ENCODE measurements around the gene SCYGR1. TPM values are rescaled to one million over a fixed set of nuclear protein-coding genes. Genes with fewer than 3 reads are reported as not detected.

The SCYGR1 gene
- total RNA-seq, 1 experiment from 2014 or later: not detected

- Histone ChIP-seq H3K36me3 (ENCODE audit: low read depth) (no peaks in the 10 kb centered on the region), H3K9me3 (ENCODE audit: insufficient read depth, low read depth) (no peaks in the 10 kb centered on the region), H3K27ac (peak within 1 kb of the TSS; percentile 70), H3K9me2 (ENCODE audit: insufficient read depth) (no peaks in the 10 kb centered on the region), H3K4me3 (no peak within 1 kb of the TSS), H3K27me3 (ENCODE audit: insufficient read depth, low read depth) (no peaks in the 10 kb centered on the region), H2AFZ (peak within 1 kb of the TSS; percentile 19; the same call in 1 of the 2 replicates), H3K4me1 (replicated peaks; ENCODE audit: insufficient read depth) (peaks cover 17% of the 10 kb centered on the region; the same call in 1 of the 2 replicates), H3K79me2 (ENCODE audit: low read depth) (no peaks in the 10 kb centered on the region), H3K4me2 (0 out of 2 replicates have a peak within 1 kb of the TSS, but pooled peaks have one; percentile 14), H3F3A (ENCODE audit: insufficient read depth, low read depth) (peaks cover 13% of the 10 kb centered on the region; the same call in 1 of the 2 replicates), H4K20me1 (ENCODE audit: insufficient read depth) (no peaks in the 10 kb centered on the region)
- ChIA-PET POLR2A (ENCODE audit: unreplicated experiment) (no interaction called here), CTCF (no interaction called here)
- intact Hi-C loops (cut with micrococcal nuclease; ENCODE audit: unreplicated experiment): no loop called here
- TF ChIP-seq CTCF (conservative IDR thresholded peaks at IDR 0.05): no peak
- no peak for DNase-seq
- no TSS peak for BruUV-seq (replicated peaks)
These were observed 8.7 kb downstream of the SCYGR1 start, which contains the start of gene TM4SF20 for GRCh38 chr2:227379095-227379494. TSS of gene TM4SF20 (minus strand) at chr2:227379306. CDS start at chr2:227379268, 38 bp downstream.

GRCh38 chr2:227378371-227378782 is 9.4 kb downstream of the SCYGR1 start:
- ChIA-PET CTCF (interaction anchor here (1.0 kb wide), 1 partner anchor 50 kb away, joined by 13 read pairs; no protein-coding TSS in a partner anchor), POLR2A (ENCODE audit: unreplicated experiment) (no interaction called here)
- no peaks in the 10 kb centered on the region for H3K27me3 ChIP-seq (ENCODE audit: insufficient read depth, low read depth)
- H3K36me3 ChIP-seq (ENCODE audit: low read depth): no peaks in the 10 kb centered on the region
- TF ChIP-seq CTCF (conservative IDR thresholded peaks at IDR 0.05): no peak
- TF ChIP-seq EZH2 (IDR thresholded peaks at IDR 0.05; ENCODE audit: low read depth): no peak
- no peaks in the 10 kb centered on the region for H3K79me2 ChIP-seq (ENCODE audit: low read depth)
- no peaks in the 10 kb centered on the region for H4K20me1 ChIP-seq (ENCODE audit: insufficient read depth)
- peak in 1 of 2 experiments; percentile 47 for DNase-seq
- no TSS peak for BruUV-seq (replicated peaks)
- no peaks in the 10 kb centered on the region for H3K9me3 ChIP-seq (ENCODE audit: insufficient read depth, low read depth)
- H3K4me1 ChIP-seq (replicated peaks; ENCODE audit: insufficient read depth): peaks cover 17% of the 10 kb centered on the region; the same call in 1 of the 2 replicates
- H3F3A ChIP-seq (ENCODE audit: insufficient read depth, low read depth): peaks cover 13% of the 10 kb centered on the region; the same call in 1 of the 2 replicates
- H2AFZ ChIP-seq: peak overlapping the region; percentile 19; the same call in 1 of the 2 replicates
- H3K4me2 ChIP-seq: no peak overlapping the region
- no peak overlapping the region for H3K4me3 ChIP-seq
- intact Hi-C loops (cut with micrococcal nuclease; ENCODE audit: unreplicated experiment): no loop called here
- peak overlapping the region; percentile 70 for H3K27ac ChIP-seq
- no peaks in the 10 kb centered on the region for H3K9me2 ChIP-seq (ENCODE audit: insufficient read depth)

- Histone ChIP-seq H3K79me2 (ENCODE audit: low read depth) (no peaks in the 10 kb centered on the region), H2AFZ (peak overlapping the region; percentile 19), H3K36me3 (ENCODE audit: low read depth) (no peaks in the 10 kb centered on the region), H3K9me3 (ENCODE audit: insufficient read depth, low read depth) (no peaks in the 10 kb centered on the region), H3K9me2 (ENCODE audit: insufficient read depth) (no peaks in the 10 kb centered on the region), H4K20me1 (ENCODE audit: insufficient read depth) (no peaks in the 10 kb centered on the region), H3K27me3 (ENCODE audit: insufficient read depth, low read depth) (no peaks in the 10 kb centered on the region), H3F3A (ENCODE audit: insufficient read depth, low read depth) (peaks cover 13% of the 10 kb centered on the region; the same call in 1 of the 2 replicates), H3K27ac (peak overlapping the region; percentile 70), H3K4me1 (replicated peaks; ENCODE audit: insufficient read depth) (peaks cover 17% of the 10 kb centered on the region; the same call in 1 of the 2 replicates), H3K4me2 (0 out of 2 replicates have a peak overlapping the region, but pooled peaks have one; percentile 13), H3K4me3 (no peak overlapping the region)
- ChIA-PET CTCF (interaction anchor here (1.0 kb wide), 1 partner anchor 50 kb away, joined by 13 read pairs; no protein-coding TSS in a partner anchor), POLR2A (ENCODE audit: unreplicated experiment) (no interaction called here)
- intact Hi-C loops (cut with micrococcal nuclease; ENCODE audit: unreplicated experiment): no loop called here
- TF ChIP-seq EZH2 (IDR thresholded peaks at IDR 0.05; ENCODE audit: low read depth): no peak
- 0 out of 2 replicates have a peak, but pooled peaks have one; percentile 24 for TF ChIP-seq CTCF (conservative IDR thresholded peaks at IDR 0.05)
- DNase-seq: no peak
- BruUV-seq (replicated peaks): no TSS peak
These were observed 10.0 kb downstream of the SCYGR1 start for GRCh38 chr2:227377467-227378351.

All from PC-9 (cell line).